ENCODE results near the gene ARRDC5.

ARRDC5 gene

DNA sequence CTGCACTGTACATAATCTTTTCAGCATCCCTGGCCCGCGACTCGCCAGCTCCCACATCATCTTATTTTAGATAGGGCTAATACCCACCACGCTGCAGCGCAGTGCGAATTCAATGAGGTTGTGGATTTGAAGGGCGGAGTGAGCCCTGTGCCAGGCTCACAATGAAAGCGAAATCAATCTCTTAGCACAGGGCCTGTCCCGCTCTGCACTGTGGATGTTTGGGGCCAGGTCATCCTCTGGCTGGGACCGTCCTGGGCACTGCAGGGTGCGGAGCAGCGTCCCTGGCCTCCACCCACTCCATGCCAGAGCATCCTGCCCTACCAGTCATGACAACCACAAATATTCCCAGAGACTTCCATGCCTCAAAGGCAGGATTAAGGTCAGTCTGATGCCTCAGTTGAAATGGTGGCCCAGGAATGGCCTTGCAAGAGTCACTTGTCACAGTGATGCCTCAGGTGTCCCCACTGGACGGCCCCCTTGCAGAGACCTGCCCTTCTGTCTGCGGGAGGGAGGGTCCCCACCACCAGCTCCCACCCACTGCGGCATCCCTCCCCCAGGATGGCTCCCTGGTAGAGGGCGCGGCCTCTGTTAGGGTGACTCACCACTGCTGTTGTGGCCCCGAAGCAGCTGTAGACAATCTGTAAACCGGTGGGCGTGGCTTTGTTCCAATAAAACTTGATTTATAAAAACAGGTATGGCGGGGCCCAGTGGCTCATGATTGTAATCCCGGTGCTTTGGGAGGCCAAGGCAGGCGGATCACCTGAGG lies 12.2 kb upstream of the ARRDC5 start:
- Histone ChIP-seq H3K27ac (no peak overlapping the region), H3K4me3 (peak overlapping the region; percentile 41)
- no peak for DNase-seq (ENCODE audit: low spot score)
- TF ChIP-seq, protein P1, sequence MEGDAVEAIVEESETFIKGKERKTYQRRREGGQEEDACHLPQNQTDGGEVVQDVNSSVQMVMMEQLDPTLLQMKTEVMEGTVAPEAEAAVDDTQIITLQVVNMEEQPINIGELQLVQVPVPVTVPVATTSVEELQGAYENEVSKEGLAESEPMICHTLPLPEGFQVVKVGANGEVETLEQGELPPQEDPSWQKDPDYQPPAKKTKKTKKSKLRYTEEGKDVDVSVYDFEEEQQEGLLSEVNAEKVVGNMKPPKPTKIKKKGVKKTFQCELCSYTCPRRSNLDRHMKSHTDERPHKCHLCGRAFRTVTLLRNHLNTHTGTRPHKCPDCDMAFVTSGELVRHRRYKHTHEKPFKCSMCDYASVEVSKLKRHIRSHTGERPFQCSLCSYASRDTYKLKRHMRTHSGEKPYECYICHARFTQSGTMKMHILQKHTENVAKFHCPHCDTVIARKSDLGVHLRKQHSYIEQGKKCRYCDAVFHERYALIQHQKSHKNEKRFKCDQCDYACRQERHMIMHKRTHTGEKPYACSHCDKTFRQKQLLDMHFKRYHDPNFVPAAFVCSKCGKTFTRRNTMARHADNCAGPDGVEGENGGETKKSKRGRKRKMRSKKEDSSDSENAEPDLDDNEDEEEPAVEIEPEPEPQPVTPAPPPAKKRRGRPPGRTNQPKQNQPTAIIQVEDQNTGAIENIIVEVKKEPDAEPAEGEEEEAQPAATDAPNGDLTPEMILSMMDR (IDR thresholded peaks at IDR 0.05): no peak

DNA sequence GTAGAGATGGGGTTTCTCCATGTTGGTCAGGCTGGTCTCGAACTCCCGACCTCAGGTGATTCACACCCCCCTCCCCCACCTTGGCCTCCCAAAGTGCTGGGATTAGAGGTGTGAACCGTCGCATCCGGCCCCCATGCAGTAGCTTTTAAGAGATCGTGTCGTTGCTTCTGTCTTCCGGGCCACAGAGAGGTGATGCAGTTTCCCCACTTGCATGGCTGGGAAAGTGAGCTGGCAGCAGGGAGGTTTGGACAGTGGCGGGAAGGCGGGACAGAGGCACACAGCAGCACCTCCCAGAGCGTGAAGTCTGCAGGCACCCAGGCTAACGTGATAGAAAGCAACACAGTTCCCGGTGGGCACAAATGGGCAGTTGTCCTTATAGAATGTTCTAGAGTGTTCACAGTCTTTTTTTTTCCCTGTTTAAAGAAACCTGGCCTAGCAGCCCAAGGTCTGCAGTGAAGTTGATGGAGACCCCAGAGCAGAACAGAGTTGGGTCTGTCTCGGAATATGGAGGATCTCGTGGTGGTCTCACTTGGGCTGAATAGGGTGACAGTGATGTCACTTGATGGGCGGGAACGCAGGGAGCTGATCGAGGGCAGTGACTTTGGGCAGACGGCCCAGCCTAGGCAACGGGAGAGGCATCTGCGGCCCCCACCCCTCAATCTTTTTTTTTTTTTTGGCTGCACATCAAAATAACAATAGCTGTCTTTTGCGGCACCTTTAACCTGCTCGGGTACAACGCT lies 11.5 kb upstream of the ARRDC5 start:
- H3K27ac ChIP-seq: no peak overlapping the region

DNA sequence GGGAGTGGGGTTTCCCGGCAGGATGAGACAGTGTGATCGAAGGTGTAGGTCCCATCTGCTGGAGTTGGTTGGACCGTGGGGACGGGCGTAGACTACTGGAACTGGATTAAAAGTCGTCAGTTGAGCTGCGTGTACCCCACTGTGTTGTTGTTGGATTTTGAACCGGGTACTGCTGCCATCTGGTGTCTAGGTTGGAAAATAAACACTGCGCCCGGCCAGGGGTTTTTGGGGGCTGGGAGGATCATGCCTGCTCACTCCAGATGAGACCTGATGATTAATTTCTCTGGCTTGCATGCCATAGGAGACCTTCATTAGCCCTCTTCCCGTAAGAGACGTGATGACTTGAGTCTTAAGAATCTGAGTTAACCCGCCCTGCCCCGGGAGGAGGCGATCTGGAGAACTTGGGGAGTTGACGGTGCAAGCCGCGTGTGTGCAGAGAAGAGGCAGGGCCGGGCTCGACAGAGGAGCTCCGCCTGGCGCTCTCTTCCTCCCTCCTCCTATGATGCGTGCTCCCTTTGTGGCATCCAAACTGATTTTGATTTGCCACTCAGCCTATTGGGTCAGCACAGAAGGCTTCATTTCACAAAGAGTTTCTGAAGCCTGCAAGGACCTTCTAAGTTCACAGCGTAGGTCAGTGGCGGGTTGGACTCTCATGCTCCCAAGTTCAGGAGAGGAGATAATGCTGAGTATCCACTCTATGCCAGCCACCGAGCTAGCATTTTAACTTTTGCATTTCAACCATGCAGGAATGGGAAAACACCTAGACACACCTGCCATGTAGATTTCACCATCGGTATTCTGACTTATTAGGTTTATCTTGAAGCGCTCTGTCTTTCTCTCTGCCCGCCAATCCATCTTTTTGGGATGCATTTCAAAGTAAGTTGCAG lies 9.3 kb upstream of the ARRDC5 start:
- H3K4me3 ChIP-seq: peak overlapping the region; percentile 97
- H3K27ac ChIP-seq: peak overlapping the region in 1 of 2 donors; percentile 57
- peak; percentile 86 for DNase-seq (ENCODE audit: low spot score)
- TF ChIP-seq, protein P1 (IDR thresholded peaks at IDR 0.05): peak; percentile 26

More for the DNA sequence above, 11.5 kb upstream of the ARRDC5 start:
- no peak overlapping the region for H3K4me3 ChIP-seq
- no peak for DNase-seq (ENCODE audit: low spot score)
- TF ChIP-seq, protein P1 (IDR thresholded peaks at IDR 0.05): no peak

DNA sequence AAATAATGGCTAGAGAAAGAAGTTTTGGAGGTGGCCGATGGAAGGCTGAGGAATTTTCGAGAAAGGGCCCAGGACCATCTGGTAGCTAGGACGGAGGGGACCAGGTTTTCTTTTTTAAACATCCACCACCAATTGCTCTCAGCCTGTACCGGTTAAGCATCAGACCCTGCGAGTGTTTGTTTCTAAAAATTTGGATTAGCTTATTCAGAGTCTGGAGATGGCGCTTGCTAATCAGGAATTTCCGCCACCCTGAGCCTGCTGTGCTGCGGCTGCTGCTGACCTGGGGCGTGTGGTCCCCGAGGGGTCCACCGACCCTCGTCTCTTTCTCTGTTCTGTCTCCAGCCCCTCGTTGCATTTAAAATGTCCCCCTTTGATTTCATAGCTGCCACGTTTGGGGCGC lies 8.6 kb upstream of the ARRDC5 start:
- TF ChIP-seq, protein P1 (IDR thresholded peaks at IDR 0.05): no peak
- Histone ChIP-seq H3K4me3 (peak overlapping the region; percentile 97), H3K27ac (peak overlapping the region in 1 of 2 donors; percentile 57)
- no peak for DNase-seq (ENCODE audit: low spot score)

DNA sequence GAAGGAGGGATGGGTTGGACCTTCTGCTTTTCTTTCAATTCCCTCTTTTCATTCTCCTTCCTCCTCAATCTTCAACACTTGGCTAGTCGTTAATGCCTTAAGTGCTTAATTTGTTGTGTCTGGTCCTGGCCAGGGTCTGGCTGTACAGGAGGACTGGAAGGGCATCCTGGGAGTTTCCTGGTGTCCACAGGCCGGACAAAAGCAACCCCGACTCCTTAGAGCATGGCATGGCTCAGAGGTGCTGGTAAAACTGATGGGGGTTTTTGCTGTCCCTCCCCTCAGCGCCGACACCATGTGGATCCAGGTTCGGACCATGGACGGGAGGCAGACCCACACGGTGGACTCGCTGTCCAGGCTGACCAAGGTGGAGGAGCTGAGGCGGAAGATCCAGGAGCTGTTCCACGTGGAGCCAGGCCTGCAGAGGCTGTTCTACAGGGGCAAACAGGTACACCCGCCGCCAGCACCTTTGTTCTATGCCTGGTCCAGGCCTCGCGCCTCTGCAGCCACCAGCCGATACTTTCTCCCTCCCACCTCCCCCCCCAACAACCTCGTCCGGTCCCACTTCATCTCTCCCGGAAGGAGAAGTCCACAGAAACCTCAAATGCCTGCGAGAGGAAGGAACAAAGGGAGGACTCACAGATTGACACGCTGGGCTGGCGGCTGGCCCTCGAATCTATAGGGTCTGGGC lies 8.0 kb upstream of the ARRDC5 start:
- Histone ChIP-seq H3K4me3 (peak overlapping the region; percentile 97), H3K27ac (no peak overlapping the region)
- TF ChIP-seq, protein P1 (IDR thresholded peaks at IDR 0.05): no peak
- DNase-seq (ENCODE audit: low spot score): no peak

DNA sequence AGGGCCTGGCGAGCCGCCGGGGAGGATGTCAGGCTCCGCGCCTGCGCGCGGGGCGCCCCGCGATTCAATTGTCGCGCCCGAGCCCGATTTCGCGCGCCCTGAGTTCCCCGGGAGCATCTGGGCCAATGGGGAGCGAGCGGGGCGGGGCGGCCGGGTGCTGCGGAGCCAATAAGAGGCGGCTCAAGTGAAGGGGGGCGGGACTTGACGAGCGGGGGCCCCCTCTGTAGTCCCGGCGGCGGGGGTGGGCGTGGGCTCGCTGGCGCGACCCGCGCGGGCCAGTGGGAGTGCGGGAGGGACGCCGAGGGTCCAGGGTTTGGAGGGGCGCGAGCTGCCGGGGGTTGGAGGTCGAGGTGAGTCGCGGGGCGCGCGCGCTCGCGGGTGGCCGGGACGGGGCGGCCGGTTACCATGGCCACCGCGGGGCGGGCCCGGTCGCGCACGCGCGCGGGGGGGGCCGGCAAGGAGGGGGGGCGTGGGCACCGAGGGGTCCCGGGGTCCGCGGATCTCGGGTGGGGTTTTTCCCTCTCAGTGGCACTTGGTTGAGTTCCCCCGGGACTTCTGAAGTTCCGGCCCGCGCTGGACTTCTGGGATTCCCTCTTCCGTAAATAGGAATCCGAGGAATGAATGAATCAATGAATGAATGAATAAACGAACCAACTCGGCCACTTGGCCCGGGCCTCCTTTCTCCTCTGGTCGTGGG lies 7.3 kb upstream of the ARRDC5 start:
- H3K4me3 ChIP-seq: peak overlapping the region; percentile 97
- H3K27ac ChIP-seq: no peak overlapping the region
- TF ChIP-seq, protein P1 (IDR thresholded peaks at IDR 0.05): no peak
- peak; percentile 87 for DNase-seq (ENCODE audit: low spot score)
